ENCODE data around the gene MOB3B. TPM values are rescaled to one million over a fixed set of nuclear protein-coding genes. Genes with fewer than 3 reads are reported as not detected.
A peak's percentile ranks its signal among the peaks of the same experiment; 100 is the strongest.

The MOB3B gene
- total RNA-seq, 1 donor from 2014 or later = 1.1 TPM

DNA sequence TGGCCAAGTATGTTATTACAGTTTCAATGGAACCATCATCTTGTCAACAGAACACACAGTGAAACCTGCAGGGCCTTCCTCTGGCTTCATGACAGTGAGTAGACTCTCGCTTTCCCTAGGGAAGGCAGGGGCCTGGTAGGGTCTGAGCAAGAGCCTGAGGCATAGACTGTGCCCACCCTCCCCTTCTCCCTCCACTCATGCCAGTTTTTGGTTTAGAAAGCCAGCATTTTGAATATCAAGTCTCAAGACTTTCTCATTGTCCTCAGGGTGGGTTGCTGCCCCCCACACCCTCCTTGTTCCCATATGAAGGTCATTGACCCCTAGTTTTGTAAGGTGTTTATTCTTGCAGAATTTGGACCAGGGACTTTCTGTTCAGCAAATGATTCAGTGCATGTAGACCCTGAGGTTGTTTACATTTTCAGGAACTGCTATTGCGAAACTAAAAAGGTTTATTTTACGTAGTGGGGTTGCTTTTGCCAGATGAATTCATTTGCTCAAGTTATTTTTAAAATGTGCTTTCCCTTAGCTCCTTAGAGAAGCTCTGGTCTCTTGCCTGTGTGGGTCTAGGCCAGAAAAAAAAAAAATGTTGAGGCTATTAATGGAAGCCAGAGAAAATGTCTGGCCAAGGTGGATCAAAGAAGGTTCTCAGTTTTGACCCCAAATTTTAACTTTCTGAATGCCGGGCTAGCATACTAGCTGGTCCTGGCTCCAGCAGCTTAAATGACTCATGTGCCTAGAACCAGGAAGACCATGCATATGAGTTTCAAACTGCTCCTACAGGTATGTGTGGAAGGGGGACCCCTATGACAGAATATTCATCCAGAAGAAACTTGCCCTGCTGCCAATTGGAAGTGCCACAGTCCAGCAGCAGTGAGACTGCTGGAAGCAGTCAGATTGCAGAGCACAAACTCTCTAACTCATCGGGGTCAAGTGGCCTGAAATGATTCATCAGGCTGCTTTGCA is 10.1 kb upstream of the MOB3B start:
- Histone ChIP-seq H3K36me3 (ENCODE audit: control insufficient read depth, insufficient read depth, low read length) (no peaks in the 10 kb centered on the region), H3K27me3 (ENCODE audit: control insufficient read depth, insufficient read depth, low read length) (no peaks in the 10 kb centered on the region), H3K4me3 (ENCODE audit: low read depth, low read length) (no peak overlapping the region)
- TF ChIP-seq CTCF (IDR thresholded peaks at IDR 0.05; ENCODE audit: insufficient read depth, low read length, severe bottlenecking) = no peak
- no peak for FAIRE-seq
- DNase-seq (ENCODE audit: low read depth) = peak; percentile 82

DNA sequence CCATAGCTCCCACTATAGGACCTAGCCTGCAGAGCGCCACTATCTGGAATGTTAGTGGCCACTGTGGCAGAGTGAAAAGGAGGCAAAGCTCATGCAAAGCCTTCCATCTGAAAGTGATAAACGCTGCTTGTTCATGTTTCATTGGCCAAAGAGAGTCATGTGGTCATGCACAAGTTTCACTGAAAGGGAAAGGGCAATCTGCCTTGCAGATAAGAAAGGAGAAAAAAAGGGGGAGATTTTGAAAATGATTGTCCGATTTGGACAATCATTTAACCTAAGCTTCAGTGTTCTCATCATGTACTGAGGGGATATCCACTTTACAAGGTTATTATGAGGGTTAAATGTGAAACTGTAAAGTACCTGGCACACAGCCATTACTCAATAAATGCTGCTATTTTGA is 9.0 kb upstream of the MOB3B start:
- Histone ChIP-seq H3K4me3 (ENCODE audit: low read depth, low read length) (no peak overlapping the region), H3K36me3 (ENCODE audit: control insufficient read depth, insufficient read depth, low read length) (no peaks in the 10 kb centered on the region), H3K27me3 (ENCODE audit: control insufficient read depth, insufficient read depth, low read length) (no peaks in the 10 kb centered on the region)
- TF ChIP-seq CTCF (IDR thresholded peaks at IDR 0.05; ENCODE audit: insufficient read depth, low read length, severe bottlenecking) = no peak
- DNase-seq (ENCODE audit: low read depth) (no peak), FAIRE-seq (no peak)

GRCh38 chr9:27537756-27538155 is 8.1 kb upstream of the MOB3B start:
- DNase-seq (ENCODE audit: low read depth) (no peak), FAIRE-seq (no peak)
- Histone ChIP-seq H3K27me3 (ENCODE audit: control insufficient read depth, insufficient read depth, low read length) (no peaks in the 10 kb centered on the region), H3K36me3 (ENCODE audit: control insufficient read depth, insufficient read depth, low read length) (no peaks in the 10 kb centered on the region), H3K4me3 (ENCODE audit: low read depth, low read length) (no peak overlapping the region)
- no peak for TF ChIP-seq CTCF (IDR thresholded peaks at IDR 0.05; ENCODE audit: insufficient read depth, low read length, severe bottlenecking)

GRCh38 chr9:27537027-27537435 is 7.4 kb upstream of the MOB3B start:
- DNase-seq (ENCODE audit: low read depth) = peak; percentile 51
- no peak for TF ChIP-seq CTCF (IDR thresholded peaks at IDR 0.05; ENCODE audit: insufficient read depth, low read length, severe bottlenecking)
- H3K4me3 ChIP-seq (ENCODE audit: low read depth, low read length) = no peak overlapping the region
- FAIRE-seq = peak; percentile 28
- H3K27me3 ChIP-seq (ENCODE audit: control insufficient read depth, insufficient read depth, low read length) = no peaks in the 10 kb centered on the region
- no peaks in the 10 kb centered on the region for H3K36me3 ChIP-seq (ENCODE audit: control insufficient read depth, insufficient read depth, low read length)

- no peak for FAIRE-seq
- DNase-seq (ENCODE audit: low read depth) = no peak
- TF ChIP-seq CTCF (IDR thresholded peaks at IDR 0.05; ENCODE audit: insufficient read depth, low read length, severe bottlenecking) = no peak
- Histone ChIP-seq H3K27me3 (ENCODE audit: control insufficient read depth, insufficient read depth, low read length) (no peaks in the 10 kb centered on the region), H3K4me3 (ENCODE audit: low read depth, low read length) (no peak overlapping the region), H3K36me3 (ENCODE audit: control insufficient read depth, insufficient read depth, low read length) (no peaks in the 10 kb centered on the region)
Measured at GRCh38 chr9:27536168-27536567, 6.6 kb upstream of the MOB3B start.

Measured in bronchial epithelial cell (primary cell).